HG02981 (cell line): Measurements from ENCODE around the gene RNASET2.
"Not testable (repeated sequence)": the region's sequence is repeated elsewhere in the genome, so short reads cannot be mapped to it uniquely, and the experiment has no call there.

Experiments
- ATAC-seq: cut with Tn5 transposase; IDR thresholded peaks from one replicate; pipeline ENCODE4 v1.9.1; 2021; ENCODE audit warnings: mild to moderate bottlenecking, moderate library complexity; ENCODE audit not compliant: unreplicated experiment

Gene RNASET2

DNA sequence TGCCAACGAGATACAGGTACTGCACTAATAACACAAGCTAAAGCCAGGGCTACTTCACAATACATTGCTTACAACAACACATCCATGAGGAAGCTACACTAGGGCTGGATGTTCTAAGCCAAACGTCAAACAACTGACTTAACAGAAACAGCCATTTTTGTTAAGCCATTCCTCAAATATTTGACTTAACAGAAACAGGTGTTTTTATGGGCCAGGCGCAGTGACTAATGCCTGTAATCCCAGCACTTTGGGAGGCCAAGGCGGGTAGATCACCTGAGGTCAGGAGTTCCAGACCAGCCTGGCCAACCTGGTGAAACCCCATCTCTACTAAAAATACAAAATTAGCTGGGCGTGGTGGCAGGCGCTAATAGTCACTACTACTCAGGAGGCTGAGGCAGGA, 7.6 kb downstream of the RNASET2 start:
- not testable (repeated sequence) for ATAC-seq

DNA sequence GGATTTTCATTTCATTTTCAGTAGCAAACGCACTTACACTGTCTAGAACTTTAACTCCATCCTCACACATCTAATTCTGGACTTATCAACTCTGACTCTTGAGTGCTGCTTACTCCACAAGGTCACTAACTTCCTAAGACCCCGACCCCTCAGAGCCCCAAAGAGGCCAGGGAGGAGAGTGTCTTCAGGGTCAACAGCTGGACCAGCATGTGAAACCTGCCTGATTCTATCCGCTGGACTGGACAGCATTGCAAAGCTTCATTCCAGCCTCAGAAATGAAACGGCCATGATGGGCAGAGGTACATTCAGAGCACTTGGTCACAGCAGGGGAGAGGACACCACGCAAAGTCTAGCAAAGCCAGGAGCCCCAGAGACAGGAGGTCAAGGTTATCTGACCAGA, 9.1 kb downstream of the RNASET2 start:
- no peak for ATAC-seq

GRCh38 chr6:166946125-166946524, 10.2 kb downstream of the RNASET2 start:
- ATAC-seq: no peak

- no peak for ATAC-seq
Measured at GRCh38 chr6:166944666-166945256, 11.6 kb downstream of the RNASET2 start.

DNA sequence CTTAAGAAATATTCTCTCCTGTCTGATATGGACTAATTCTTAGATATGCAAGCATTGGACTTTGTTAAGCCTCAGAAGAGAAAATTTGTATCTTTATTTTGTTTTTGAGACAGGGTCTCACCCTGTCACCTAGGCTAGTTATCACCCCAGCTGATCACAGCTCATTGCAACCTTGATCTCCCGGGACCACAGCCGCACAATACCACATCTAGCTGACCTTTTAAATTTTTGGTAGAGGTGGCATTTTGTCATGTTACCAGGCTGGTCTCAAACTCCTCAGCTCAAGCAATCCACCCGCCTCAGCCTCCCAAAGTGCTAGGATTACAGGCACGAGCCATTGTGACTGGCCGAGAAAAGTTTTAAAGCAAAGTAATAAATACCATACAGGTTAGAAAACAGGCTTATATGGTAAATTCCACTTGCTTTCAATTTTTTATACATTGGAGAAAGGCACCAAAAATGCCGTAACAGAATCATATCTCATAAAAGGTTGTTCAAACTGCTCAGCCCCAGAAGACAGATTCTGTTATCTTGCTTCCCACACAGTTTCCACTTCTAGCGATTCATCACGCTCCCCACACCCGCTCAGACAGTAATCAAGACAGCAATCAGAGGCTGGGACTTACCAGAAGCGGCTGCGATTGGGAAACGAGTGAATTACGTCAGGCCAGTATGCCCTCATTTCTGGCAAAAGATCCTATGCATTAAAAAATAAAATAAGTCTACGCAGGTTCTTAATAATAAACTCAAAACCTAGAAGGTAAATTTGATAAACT, 13.8 kb downstream of the RNASET2 start:
- ATAC-seq: no peak

- ATAC-seq: no peak
Measured at GRCh38 chr6:166940643-166941068, 15.7 kb downstream of the RNASET2 start.

DNA sequence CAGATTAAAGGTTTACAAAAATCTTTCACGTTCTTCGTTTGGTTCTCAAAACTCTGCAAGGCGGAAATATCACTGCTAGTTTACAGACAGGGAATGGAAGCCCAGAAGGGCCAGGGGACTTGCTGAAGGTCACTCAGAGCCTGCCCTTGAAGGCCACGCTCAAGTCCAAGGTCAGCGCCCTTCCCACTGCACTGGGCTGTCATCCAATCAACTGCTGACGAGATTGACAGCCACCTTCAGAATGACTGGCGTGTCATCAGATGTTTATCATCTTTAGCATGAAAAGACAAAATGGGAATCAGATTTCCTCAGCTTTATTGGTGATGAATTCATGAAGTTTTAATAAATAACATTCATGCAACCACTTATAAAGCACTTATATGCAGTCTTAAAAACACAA, 16.5 kb downstream of the RNASET2 start:
- ATAC-seq: no peak

GRCh38 chr6:166939345-166939744, 17.0 kb downstream of the RNASET2 start:
- ATAC-seq: no peak

GRCh38 chr6:166938704-166939103, 17.6 kb downstream of the RNASET2 start:
- no peak for ATAC-seq

- ATAC-seq: no peak
Measured at GRCh38 chr6:166938150-166938549, 18.2 kb downstream of the RNASET2 start.

- ATAC-seq: no peak
Measured at GRCh38 chr6:166937746-166938145, 18.6 kb downstream of the RNASET2 start.

DNA sequence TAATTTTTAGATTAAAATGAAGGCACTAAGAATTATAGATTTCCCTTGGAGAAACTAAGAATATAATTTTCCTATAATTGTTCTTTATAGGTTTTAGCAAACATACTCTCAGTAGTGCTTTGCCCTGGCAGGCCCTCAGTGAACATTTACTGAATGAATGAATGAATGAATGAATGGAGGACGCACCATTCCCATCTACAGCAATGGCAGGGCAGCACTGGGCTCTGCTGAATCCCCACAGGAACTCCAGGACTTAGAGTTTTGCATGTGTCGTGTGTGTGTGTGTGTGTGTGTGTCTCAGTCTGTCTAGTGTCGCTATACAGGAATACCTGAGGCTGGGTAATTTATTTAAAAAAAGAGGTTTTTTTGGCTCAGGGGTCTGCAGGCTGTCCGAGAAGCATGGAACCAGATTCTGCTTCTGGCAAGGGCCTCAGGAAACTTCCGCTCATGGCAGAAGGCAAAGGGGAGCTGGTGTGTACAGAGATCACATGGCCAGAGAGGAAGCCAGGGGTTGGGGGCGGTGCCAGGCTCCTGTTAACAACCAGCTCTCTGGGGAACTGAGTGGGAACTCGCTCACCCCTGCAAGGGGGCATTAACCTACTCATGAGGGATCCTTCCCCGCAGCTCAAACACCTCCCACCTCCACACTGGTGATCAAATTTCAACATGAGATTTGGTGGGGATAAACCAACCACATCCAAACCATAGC, 20.1 kb downstream of the RNASET2 start:
- ATAC-seq: no peak

DNA sequence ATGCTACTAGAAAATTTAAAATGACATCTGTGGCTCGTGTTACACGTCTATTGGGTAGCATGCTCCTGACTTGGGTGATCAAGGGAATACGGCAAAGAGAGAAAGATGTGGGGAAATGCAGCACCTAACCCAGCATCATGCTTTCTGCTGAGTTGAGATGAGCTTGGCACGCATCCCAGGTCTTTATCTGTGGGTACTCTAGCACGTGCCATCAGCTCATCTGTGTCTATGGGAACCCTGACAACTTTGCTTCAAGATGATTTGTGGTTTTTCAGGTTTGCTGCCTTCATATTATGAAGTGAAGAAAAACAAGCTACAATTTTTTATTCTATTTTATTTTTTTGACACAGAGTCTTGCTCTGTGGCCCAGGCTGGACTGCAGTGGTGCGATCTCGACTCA, 21.0 kb downstream of the RNASET2 start:
- no peak for ATAC-seq

DNA sequence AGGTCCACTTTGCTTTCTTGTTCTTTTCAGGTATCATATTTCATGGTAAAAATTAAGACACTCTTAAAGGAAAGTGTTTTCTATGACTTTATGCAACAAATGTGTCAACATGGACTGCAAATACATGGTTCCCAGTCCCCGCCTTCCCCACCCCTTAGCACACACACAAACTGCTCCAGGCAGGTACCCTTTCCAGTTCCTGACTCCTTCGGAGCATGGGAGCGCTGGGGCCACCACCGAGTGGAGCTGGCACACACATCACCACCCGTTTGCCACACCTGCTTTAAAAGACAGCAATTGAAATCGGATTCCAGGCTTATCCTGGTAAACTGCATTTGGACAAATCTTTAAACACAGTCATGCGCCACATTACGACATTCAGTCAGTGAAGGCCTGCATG, 22.2 kb downstream of the RNASET2 start:
- ATAC-seq: no peak

GRCh38 chr6:166933396-166933795, 23.0 kb downstream of the RNASET2 start:
- no peak for ATAC-seq

DNA sequence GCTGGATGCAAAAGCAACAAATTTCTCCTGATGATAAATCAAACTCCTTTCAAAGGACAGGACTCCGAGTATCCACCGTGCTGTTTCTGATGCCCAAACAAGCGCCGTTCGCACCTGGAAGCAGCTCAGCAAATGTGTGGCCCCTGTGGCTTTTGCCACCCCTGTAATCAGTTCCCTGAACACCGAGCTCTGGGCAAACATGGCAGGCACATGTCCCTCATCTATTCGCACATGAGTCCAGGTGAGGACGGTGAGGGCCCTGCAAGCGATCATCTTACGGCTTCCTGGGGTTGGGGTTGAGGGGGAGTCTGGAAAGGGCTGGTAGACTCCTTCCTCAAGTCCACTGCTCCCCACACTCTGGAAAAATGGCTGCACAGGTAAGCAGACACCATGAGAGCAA, 23.7 kb downstream of the RNASET2 start:
- no peak for ATAC-seq

- ATAC-seq: no peak
Measured at GRCh38 chr6:166932116-166932515, 24.2 kb downstream of the RNASET2 start.

DNA sequence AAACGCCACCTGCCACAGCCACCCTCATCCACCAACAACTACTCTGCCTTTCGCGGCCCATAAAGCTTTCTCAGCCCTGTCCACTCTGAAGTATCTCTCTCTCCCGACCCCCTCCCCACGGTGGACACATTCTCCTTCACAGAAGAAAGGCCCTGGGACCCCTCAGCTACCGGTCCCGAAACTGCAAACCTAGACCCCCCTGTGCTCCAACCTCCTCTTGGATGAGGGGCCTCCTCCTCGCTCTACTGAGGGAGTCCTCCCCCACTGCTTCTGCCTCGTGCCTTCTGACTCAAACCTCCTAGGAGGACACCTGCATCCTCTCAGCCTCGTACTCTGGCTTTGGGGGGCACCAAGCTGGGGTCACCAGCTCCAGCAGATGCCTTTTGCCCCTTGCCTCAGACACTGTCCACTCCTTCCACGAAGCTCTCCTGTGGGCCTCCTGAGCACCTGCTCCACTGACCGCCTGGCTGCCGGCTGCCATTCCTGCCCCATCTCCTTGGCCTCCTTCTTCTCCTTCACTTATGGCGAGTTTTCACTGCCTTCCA, 24.9 kb downstream of the RNASET2 start:
- ATAC-seq: no peak

DNA sequence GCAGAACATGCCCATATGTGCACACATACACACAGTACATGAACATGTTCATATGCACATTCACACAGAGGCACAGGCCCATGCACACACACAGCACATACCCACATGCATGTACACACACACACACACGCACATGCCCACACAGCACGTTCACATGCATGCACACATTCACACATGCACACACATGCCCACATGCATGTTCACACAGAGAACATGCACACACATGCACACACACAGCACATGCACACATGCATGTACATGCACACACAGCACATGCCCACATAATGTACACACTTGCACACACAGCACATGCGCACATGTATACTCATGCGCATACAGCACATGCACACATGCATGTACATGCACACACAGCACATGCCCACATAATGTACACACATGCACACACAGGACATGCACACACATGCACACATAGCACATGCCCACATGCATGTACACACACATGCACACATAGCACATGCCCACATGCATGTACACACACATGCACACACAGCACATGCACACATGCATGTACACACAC, 25.9 kb downstream of the RNASET2 start:
- ATAC-seq: no peak

DNA sequence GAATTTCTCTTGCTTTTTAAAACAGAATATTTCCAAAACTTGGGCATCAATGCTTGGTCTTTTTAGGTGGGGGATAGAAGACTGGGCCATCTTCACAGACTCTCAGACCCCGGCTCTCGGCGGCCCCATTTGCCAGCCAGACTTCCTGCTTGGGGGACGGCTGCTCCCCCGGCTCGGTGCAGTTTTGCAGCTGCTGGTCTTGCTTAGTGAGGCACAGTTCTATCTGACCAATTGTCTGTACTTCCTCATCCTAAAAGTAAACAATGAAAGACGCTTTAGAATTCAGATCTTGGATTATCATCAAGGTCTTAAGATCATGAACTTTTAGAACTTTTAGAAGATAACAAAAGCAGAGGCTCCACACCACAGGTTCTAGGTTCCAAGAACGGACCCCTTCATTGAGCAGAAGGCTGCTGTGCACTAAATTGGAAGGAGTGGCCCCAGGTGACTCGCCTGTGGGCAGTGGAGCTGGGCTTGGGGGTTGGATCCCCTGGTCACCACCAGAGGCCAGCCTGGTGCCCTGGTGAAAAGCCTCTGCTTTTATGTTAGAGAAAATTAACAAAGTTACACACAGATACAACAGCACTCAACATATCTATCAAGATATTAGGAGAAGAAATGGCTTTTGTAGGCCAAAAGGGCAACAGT, 26.7 kb downstream of the RNASET2 start:
- no peak for ATAC-seq
